Stimulated activated CD4-positive, alpha-beta T cell treated with anti-CD3 and anti-CD28 coated beads, Interleukin-4, amount 100 ng/mL, for 4 hours (primary cell): Measurements from ENCODE around the gene ZCCHC24.
A peak's percentile ranks its signal among the peaks of the same experiment; 100 is the strongest.

ENCODE experiments used
- DNase-seq, 2 experiments: peaks; one replicate each; pipeline ENCODE4 v3.0.0-alpha.2; 2020

ZCCHC24 gene

DNA sequence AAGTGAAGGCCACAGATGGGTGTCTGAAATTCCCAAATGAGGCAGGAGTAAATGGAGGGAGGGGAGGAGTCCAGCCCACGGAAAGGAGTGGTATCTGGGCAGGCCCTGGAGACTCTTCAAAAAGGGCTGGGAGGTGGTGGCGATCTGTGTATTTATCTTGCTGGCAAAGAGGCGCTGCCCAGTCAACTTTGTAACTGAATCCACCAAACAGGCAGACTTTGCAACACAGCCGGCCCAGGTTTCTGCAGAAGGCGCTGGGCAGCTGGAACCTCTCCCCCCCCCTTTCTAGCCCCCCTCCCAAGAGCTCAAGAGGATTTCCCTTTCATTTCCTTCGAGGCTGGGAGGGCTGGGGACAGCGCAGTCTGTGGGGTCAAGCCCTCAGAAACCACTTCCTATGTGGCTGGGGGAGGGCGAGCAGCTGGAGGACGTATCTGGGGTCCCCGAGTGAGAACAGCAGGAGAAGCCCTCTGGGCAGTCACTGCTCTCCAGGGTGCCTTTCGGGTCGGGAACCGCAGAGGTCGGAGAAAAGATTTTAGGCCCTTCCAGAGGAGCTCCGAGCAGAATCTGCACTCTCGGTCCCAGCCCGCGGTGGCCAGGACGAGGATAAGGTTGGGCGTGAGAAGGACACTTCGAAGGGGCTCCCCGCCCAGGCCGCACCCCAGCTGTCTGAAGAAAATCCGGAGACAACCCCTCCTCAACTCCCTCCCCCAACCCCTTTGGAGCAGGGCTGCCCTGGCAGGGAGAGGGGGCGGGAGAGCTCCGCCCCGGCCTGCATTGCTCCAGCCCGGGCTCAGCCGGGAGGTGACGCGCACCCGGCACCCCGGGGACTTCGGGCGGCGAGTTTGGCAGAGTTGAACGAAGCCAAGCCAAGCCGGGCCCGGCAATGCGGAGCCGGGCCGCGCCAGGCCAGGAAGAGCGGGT lies 965 bp downstream of the ZCCHC24 start:
- peak; percentile 38 to 45 for DNase-seq

- no peak for DNase-seq
Measured at GRCh38 chr10:79443338-79444198, 1.9 kb downstream of the ZCCHC24 start.

DNA sequence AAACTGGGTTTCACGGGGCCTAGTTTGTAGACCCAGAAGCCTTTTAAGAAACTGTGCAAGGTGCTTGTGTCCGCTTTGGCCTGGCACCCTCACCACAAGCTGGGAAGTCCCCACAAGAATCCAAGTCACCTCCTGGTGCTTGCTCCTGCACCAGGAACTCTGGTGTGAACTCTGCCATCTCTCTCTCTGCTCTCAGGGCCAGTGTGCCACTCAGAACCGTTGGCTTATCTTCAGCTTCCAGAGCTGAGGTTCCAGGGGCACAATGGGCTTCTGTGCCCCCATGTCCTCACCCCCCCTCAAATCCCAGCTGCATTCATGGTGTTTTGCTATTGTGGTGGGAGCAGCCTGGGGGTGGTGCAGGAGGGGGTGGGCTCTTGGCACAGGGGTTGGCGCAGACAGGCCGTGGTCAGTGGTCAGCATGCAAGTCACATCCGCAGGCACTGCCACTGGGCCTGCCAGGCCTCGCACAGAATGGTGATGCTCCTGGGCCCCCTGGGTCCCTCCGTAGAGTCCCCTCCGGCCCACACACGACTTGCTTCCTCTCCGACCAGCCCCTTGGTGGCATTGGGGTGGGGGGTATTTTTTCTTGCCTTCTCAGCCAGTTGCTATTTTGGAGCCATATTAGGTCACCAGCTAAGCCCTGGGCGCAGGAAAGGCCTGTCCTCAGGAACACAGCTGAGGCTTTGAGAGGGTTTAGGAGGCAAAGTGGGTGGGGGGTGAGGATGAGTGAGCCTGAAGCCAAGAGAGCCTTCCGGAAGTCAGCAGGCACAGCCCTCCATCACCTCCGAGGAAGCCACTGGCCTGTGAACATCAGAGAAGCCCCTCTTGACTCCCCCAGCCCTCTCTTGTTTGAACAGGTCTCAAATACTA lies 3.0 kb downstream of the ZCCHC24 start:
- no peak for DNase-seq

GRCh38 chr10:79441433-79441832 lies 4.0 kb downstream of the ZCCHC24 start:
- no peak for DNase-seq

- DNase-seq = no peak
Measured at GRCh38 chr10:79440281-79440680, 5.1 kb downstream of the ZCCHC24 start.

- DNase-seq = no peak
Measured at GRCh38 chr10:79438699-79439085, 6.7 kb downstream of the ZCCHC24 start.

- no peak for DNase-seq
Measured at GRCh38 chr10:79438021-79438698, 7.3 kb downstream of the ZCCHC24 start.

DNA sequence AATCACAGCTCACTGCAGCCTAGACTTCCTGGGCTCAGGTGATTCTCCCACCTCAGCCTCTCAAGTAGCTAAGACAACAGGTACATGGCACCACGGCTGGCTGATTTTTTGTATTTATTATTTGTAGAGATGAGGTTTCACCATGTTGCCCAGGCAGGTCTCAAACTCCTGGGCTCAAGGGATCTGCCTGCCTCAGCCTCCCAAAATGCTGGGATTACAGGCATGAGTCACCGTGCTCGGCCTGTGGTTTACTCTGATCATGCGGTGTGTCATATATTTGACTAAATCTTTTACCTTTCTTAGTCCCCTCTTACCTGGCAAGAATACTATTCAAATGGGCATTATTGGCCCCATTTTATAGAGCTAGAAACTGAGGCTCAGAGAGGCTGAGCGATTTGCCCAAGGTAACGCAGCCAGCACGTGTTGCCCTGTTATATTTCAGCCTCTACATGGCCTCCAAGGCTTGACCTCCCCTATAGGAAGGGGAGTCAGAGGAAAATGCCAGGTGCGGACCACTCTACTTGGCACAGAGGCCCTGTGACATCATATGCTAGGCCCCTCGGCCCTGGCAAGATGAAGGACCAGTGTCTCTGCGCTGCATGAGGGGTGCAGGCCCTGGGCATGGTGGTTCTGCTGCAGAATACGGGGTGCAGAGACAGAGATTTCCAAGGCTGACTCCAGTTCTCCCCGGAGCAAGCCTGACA lies 8.2 kb downstream of the ZCCHC24 start:
- no peak for DNase-seq

- DNase-seq = no peak
Measured at GRCh38 chr10:79436850-79437103, 8.6 kb downstream of the ZCCHC24 start.

- no peak for DNase-seq
Measured at GRCh38 chr10:79436066-79436849, 9.2 kb downstream of the ZCCHC24 start.

- DNase-seq = no peak
Measured at GRCh38 chr10:79435271-79436065, 10.0 kb downstream of the ZCCHC24 start.

DNA sequence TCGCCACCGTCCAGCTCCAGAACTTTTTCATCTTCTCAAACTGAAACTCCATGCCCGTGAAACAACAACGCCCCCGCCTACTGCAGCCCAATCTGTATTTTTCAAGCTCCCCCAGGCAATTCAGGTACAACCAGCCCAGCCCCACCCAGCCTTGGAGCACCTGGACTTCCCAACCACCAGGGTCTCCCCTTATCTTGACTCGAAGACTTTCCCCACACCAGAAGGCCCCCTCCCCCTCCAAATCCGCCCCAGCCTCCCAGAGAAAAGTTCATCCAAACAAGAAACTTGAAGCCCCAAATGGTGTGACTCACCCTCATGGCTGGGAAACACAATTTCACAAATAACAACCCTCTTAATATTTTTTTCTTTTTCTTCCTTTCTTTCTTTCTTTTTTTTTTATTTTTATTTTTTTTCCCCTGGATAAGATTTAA lies 10.6 kb downstream of the ZCCHC24 start:
- no peak for DNase-seq

GRCh38 chr10:79434223-79434687 lies 11.2 kb downstream of the ZCCHC24 start:
- DNase-seq = no peak

DNA sequence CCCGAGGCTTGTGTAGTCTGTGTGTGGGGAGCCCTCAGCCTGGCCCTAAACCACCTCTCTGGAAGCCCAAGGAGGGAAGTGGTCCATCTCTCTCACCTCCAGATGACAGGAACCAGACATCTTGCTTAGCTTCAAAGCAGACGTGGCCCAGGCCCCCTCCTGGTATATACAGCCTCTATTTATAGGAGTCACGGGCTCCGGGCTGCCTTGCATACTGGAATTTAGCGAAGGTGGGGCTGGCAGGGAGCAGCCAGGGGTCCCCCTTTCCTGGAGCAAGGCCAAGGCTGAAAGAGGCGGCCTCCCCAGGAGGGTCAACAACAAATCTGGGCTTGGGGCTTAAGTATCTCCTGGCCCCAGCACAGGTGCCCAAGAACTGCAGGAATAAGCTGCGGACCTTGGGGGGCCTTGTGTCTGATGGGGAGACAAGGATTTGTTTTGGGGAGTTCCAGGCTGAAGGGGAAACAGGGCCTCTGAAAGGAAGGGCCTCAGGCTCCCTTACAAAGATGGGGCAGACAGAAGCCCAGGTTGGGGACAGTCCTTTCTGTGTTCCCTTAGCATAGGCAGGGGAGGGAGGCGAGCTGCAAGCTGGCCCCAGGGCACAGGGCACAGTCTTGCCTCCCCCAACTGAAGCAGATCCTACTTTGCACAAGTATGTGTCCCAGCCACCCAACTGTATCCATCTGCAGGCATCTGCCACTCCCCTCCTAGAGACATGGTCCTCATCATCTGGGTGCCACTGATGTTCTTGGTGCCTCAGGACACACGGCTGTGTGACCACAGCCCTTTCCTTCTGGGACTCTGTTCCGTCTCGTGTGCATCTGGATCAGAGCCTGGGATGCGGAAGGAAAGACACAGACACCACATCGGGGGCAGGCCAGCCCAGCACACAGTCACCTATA lies 11.9 kb downstream of the ZCCHC24 start:
- no peak for DNase-seq

DNA sequence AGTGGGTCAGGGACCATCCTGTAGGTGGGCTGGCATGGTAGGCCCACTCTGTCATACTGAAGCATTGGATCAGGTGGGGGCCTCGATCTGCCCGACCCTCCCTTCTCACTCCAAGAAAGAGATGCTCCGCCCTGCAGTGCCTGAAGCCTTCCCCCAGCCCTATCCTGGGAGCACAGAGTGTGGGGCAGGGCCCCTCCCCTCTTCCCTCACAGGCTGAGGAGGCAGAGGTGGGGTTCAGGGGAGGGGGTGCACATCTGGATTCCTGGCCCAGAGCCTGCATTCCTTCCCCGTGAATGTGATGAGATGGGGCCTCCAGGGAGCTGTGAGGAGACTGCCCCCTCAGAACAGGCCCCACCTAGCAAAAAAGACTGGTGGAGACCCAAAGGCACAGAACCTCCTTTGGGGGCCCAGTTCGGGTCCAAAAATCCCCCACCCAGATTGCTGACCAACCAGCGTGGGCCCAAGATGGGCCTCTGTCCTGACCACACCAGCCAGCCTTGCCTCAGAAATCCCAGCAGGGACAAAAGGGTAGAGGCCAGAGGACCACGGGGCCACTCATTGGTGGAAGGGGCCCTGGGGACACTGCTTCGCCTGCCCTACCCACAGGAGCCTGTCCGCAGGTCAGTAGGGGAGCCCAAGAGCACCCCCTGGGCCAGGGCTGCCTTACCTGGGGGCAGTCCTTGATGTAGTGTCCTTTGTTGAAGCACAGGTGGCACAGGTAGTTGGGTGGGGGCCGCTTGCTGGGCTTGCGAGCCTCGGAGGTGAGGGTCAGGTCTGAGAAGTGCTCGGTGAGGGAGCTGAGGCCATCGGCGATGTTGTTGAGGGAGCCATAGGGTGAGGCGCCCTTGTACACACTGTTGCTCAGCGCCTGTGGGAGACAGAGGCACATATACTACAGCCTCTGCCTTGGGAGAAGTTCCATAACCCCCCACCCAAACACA lies 13.3 kb downstream of the ZCCHC24 start:
- no peak for DNase-seq

DNA sequence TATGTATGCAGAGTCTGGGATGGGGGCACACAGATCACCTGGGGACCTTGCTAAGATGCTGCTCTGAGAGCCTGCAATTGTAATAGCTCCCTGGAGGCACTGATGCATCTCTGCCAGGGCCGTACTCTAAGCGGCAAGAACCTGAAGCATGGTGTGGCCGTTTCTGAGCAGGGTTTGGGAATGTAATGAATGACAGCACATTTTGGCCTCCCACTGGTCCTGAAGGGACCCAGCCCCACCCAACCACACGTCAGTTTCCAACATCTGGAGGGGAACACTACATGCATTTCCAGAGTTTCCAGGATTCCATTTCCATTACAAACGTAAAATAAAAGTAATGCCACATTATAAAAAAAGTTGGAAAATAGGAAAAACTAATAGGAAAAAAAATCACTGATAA lies 14.0 kb downstream of the ZCCHC24 start:
- no peak for DNase-seq

DNA sequence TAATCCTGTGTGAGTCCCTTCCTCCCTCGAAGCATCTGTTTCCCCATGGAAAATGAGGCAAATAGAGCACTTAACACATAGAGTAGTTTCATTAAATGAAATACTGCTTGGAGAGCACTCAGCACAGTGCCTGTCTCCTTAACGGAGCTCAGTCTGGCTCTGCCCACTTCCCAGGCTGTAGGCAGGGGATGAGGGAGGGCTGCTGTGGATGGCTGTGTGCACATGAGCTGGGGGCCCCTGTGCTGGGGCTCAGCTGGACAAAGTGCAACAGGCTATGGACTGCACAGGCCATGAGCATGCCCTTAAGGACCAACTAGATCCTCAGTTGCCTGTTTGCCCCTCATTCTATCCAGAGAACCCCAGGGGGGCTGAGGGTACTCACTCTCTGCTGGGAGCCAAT lies 14.5 kb downstream of the ZCCHC24 start:
- no peak for DNase-seq
